HG03097 (cell line): ENCODE results near the gene RAD51B.

Source experiments
- ATAC-seq: cut with Tn5 transposase; IDR thresholded peaks from one replicate; pipeline ENCODE4 v1.9.1; 2021; ENCODE audit not compliant: unreplicated experiment, low FRiP score

RAD51B gene

GRCh38 chr14:68367536-68367935 is 548.0 kb downstream of the RAD51B start:
- no peak for ATAC-seq

- ATAC-seq, result no peak
Measured at GRCh38 chr14:68368850-68369249, 549.3 kb downstream of the RAD51B start.

- no peak for ATAC-seq
Measured at GRCh38 chr14:68369281-68370056, 549.9 kb downstream of the RAD51B start.

- no peak for ATAC-seq
Measured at GRCh38 chr14:68370057-68370360, 550.4 kb downstream of the RAD51B start.

GRCh38 chr14:68372368-68372767 is 552.8 kb downstream of the RAD51B start:
- ATAC-seq, result no peak

- no peak for ATAC-seq
Measured at GRCh38 chr14:68373124-68373646, 553.6 kb downstream of the RAD51B start.

GRCh38 chr14:68373847-68374444 is 554.4 kb downstream of the RAD51B start:
- ATAC-seq, result no peak

GRCh38 chr14:68374682-68375081 is 555.1 kb downstream of the RAD51B start:
- no peak for ATAC-seq

GRCh38 chr14:68375376-68375775 is 555.8 kb downstream of the RAD51B start:
- ATAC-seq, result no peak

- no peak for ATAC-seq
Measured at GRCh38 chr14:68376067-68376779, 556.6 kb downstream of the RAD51B start.

GRCh38 chr14:68377006-68377405 is 557.4 kb downstream of the RAD51B start:
- ATAC-seq, result no peak

GRCh38 chr14:68377459-68377858 is 557.9 kb downstream of the RAD51B start:
- ATAC-seq, result no peak

- ATAC-seq, result no peak
Measured at GRCh38 chr14:68379510-68380328, 560.1 kb downstream of the RAD51B start.

GRCh38 chr14:68380329-68380741 is 560.8 kb downstream of the RAD51B start:
- ATAC-seq, result peak; percentile 76

GRCh38 chr14:68384335-68384734 is 564.8 kb downstream of the RAD51B start:
- no peak for ATAC-seq

- ATAC-seq, result no peak
Measured at GRCh38 chr14:68384881-68385280, 565.3 kb downstream of the RAD51B start.

- ATAC-seq, result no peak
Measured at GRCh38 chr14:68386446-68386845, 566.9 kb downstream of the RAD51B start.

- no peak for ATAC-seq
Measured at GRCh38 chr14:68386950-68387779, 567.6 kb downstream of the RAD51B start.

GRCh38 chr14:68389943-68390342 is 570.4 kb downstream of the RAD51B start:
- no peak for ATAC-seq

- no peak for ATAC-seq
Measured at GRCh38 chr14:68390741-68391140, 571.2 kb downstream of the RAD51B start.
